ENCODE results near the gene COL24A1.

The COL24A1 gene

DNA sequence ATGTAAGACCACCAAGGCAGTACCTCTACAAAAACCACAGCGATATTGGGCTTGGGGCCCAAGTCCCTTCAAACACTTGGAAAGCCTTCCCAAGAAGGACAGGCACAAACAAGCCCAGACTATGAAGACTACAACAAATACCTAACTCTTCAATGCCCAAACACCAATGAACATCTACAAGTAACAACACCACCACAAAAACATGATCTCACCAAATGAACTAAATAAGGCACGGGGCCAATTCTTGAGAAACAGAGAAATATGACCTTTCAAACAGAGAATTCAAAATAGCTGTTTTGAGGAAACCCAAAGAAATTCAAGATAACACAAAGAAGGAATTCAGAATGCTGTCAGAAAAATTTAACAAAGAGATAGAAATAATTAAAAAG, 86.8 kb downstream of the COL24A1 start:
- no peak for DNase-seq

- DNase-seq, result no peak
Measured at GRCh38 chr1:86068841-86069756, 87.5 kb downstream of the COL24A1 start.

GRCh38 chr1:86068271-86068721, 88.3 kb downstream of the COL24A1 start:
- DNase-seq, result no peak

- no peak for DNase-seq
Measured at GRCh38 chr1:86067626-86068025, 88.9 kb downstream of the COL24A1 start.

DNA sequence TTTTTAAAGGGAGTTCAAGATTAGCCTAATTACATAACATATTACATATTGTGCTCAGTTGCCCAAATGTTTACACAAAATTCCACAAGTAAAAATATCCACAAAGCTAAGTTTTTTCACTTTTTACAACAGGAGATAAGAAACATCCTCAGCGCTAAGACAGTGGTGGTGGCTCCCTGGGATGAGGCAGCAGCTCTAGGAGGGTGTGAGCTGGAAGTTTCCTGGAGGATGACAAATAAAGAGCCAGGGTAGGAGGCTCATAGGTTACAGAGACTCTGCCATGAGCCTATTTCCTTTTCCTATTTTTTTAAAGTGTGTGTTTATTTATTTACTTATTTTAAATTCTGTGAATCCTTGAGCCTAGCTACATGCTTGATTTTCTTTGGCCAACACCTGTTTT, 91.7 kb downstream of the COL24A1 start:
- no peak for DNase-seq

DNA sequence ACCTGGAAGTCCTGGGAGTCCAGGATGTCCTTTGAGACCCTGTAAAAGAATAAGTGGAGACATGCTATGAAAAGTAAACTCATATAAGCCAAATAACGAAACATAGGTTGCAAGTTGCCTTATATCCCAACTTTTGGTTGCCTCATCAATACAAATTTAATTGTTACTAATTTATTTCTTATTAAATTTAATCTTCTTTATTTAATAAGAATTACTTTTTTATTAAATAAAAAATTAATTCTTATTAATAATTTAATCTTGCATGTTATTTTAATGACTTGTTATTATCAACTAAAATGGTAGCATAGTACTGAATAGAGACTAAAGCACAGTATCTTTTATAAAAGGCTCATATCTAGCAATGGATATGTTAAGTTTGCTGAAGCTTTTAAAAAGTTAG, 92.9 kb downstream of the COL24A1 start:
- no peak for DNase-seq

- no peak for DNase-seq
Measured at GRCh38 chr1:86062453-86062852, 94.1 kb downstream of the COL24A1 start.

DNA sequence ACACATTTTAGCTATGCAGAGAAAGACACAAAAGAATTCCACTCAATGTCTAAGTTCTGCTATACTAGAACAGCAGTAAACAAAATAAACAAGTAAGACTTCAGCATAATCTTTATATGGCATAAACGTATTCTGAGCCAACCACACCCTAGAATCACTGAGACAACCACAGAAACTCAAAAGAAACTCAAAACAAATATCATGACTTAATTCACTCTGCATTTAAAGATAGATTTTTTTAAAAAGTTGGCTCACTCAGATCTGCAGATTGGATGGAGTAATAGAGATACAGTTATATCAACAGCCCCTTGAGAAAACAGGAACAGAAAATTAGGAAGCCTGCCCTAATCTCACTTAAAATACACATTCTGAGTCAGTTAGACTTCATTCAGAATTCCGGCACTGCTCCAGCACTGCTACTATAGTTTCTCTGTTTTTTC, 95.0 kb downstream of the COL24A1 start:
- no peak for DNase-seq

GRCh38 chr1:86054396-86054795, 102.2 kb downstream of the COL24A1 start:
- no peak for DNase-seq

DNA sequence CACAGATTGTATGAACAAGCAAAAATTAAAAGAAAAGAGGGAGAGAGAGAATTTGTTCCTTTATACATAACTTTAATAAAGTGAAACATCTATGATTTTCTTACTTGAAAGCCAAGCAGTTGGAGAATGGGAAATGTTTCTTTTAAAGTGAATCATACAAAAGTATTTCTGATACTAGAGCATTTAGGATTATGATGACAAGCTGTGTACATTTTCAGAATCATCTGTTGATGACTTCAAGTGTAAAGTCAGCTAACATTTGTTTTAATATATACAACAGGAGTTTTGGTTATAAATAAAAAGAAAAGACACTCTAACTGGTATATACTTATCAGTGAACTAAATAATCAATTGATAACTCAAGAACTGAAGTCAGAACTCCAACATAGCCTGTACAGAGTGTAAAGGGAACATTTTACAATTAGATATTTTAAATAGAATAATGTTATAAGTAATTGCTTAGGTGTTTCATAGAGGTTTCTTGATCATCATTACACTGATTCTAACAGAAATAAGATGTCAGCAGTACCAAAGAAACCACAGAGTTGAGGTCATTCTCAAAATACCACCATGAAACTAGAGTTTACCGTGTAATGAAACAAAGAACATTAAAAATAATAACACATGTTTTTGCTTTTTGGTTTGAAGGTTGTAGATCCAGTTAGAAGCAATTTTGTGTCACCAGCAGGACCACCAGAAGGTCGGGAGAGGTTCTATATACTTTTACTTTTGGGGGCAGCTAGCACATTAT, 103.4 kb downstream of the COL24A1 start:
- DNase-seq, result no peak

GRCh38 chr1:86035101-86035500, 121.5 kb downstream of the COL24A1 start:
- DNase-seq, result no peak

- DNase-seq, result no peak
Measured at GRCh38 chr1:86030180-86030579, 126.4 kb downstream of the COL24A1 start.

GRCh38 chr1:86018283-86018923, 138.2 kb downstream of the COL24A1 start:
- DNase-seq, result no peak

- DNase-seq, result no peak
Measured at GRCh38 chr1:86016076-86016759, 140.4 kb downstream of the COL24A1 start.

GRCh38 chr1:86015375-86015774, 141.2 kb downstream of the COL24A1 start:
- no peak for DNase-seq

DNA sequence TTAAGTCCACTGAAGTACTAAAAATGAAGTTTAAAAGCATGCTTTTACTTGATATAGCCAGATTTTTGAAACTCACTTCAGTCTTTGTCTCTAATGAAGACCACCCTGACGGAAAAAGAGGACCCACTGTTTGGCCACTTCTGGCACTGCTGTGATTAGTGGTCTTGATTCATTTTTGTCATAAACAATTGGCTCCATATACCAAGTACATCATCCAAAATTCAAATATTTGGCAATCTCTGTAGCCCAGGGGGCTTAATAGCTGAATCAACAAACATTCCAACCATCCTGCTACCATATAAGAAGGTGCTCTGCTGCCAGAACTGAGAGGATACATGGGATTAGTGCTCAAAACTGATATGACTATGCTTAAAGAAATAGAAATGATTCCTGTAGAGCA, 156.0 kb downstream of the COL24A1 start:
- DNase-seq, result no peak

- DNase-seq, result no peak
Measured at GRCh38 chr1:85998105-85998855, 158.3 kb downstream of the COL24A1 start.

DNA sequence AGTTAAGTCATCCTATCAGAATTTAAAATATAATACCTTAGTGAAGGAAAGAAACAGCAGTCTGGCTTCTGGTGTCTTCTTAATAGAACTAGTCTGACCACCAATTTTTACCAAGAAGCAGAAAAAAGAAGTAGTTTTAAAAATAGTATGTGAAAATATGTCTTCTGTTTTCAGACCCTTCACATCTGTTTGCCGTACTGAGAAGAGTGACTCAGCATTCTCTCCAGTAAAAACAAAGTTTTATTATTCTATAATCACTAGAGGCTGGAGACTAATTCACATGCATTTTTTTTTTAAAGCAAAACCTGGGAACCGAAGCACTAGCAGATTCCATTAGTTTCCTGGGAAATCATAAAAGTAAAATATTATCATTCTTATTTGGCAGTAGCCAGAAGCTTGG, 163.8 kb downstream of the COL24A1 start:
- no peak for DNase-seq

- DNase-seq, result no peak
Measured at GRCh38 chr1:85991261-85991660, 165.3 kb downstream of the COL24A1 start.

DNA sequence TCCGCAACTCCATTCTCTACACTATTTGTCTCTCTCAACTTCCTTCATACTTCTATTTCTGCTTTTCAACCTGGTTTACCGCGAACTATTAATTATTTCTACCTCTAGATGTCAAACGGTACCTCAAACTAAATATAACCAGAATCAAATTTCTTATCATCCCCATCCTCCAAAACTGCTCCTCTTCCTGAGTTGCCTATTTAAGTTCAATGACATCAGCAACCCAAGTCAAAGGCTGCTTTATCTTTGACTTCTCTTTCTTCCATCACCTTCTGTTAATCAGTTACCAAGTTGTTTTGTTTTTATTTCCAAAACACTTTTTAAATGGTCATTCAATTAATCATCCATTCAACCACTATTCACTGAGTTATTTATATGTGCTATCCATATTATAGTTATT, 171.9 kb downstream of the COL24A1 start:
- DNase-seq, result no peak

- no peak for DNase-seq
Measured at GRCh38 chr1:85983316-85983715, 173.3 kb downstream of the COL24A1 start.
